ENCODE data around the gene RNF41.

RNF41 gene

DNA sequence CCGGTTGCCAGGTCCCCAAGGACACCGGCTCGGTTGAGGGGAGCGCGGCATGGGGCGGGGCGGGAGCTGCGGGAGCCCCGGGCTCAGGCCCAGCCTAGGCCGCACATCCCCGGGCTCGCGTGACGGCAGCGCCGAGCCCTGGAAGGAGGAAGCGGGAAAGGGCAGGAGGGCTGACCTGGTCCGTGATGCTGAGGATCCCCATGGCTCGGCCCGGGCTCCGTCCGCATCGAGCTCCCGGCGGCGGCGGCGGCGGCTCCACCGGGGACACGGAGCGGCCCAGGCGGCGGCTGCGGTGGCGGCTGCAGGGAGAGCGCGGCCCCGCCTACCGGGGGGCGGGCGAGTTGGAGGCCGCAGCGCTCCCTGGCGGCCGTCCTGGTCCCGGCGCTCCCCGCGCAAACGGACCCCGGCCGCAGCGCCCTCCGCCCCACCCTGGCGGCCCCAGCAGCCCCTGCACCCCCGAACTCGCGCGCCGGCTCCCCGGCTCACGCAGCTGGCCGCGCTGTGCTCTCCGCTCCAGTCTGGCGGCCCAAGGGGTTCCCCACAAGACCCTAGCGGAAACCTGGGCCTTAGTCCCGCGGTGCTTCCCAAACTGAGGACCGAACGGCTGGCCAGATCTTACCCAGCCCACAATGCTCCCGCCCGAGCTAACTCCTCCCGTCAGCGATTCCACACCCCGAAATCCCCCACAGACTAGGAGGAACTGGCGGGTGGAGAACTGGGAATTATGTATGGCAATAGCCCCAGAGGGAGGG, 36.5 kb upstream of the RNF41 start, which contains the start of gene ANKRD52:
Gene ANKRD52 (minus strand): TSS at position 317 of the 752 bp plus-strand sequence. CDS start 115 bp downstream, at position 202.
- H3K4me1 ChIP-seq (ENCODE audit: control insufficient read depth, insufficient read depth, low read length), result peaks cover 46% of the 10 kb centered on the region
- peak within 1 kb of the TSS; percentile 98 for H3K4me3 ChIP-seq (ENCODE audit: low read length)
- peak within 1 kb of the TSS; percentile 95 for H3K4me2 ChIP-seq (ENCODE audit: low read length)
- peak within 1 kb of the TSS; percentile 92 for H3K9ac ChIP-seq (ENCODE audit: low read depth, low read length)
- H3K36me3 ChIP-seq (ENCODE audit: insufficient read depth, low read length), result peaks cover 42% of the 10 kb centered on the region
- no peaks in the 10 kb centered on the region for H3K27me3 ChIP-seq (ENCODE audit: control insufficient read depth, insufficient read depth, low read length)
- H3K9me3 ChIP-seq (replicated peaks; ENCODE audit: low read length), result no peaks in the 10 kb centered on the region

DNA sequence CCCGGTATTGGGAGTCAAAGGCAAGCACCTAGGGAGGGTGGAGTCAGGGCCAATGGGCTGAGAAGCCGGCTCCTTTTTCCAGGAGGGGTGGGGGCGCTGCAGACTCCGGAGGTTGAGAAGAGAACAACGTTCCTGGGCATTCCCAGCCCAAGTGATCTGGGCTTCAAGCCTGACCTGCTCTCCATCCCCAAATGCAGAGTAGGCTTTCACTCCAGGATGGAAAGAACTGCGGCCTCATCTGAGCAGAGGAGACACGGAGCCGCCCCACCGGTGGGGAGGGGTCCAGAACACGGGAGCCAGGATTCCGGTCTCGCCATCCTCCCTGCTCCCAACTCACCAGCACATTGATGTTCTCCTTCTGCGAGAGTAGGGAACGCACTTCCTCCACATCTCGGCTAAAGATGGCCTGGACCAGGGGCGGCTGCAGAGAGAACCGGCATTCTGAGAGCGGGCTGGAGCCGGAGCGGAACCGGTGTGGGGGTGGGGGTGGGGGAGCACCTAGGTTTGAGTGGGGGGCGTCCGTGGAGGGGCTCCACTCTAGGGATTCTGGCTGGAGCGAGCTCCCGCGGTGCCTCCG, 35.9 kb upstream of the RNF41 start:
- Histone ChIP-seq H3K4me2 (ENCODE audit: low read length) (peak overlapping the region; percentile 95), H3K9ac (ENCODE audit: low read depth, low read length) (peak overlapping the region; percentile 92), H3K4me3 (ENCODE audit: low read length) (peak overlapping the region; percentile 98), H3K36me3 (ENCODE audit: insufficient read depth, low read length) (peaks cover 48% of the 10 kb centered on the region), H3K9me3 (replicated peaks; ENCODE audit: low read length) (no peaks in the 10 kb centered on the region), H3K4me1 (ENCODE audit: control insufficient read depth, insufficient read depth, low read length) (peaks cover 46% of the 10 kb centered on the region), H3K27me3 (ENCODE audit: control insufficient read depth, insufficient read depth, low read length) (no peaks in the 10 kb centered on the region)

DNA sequence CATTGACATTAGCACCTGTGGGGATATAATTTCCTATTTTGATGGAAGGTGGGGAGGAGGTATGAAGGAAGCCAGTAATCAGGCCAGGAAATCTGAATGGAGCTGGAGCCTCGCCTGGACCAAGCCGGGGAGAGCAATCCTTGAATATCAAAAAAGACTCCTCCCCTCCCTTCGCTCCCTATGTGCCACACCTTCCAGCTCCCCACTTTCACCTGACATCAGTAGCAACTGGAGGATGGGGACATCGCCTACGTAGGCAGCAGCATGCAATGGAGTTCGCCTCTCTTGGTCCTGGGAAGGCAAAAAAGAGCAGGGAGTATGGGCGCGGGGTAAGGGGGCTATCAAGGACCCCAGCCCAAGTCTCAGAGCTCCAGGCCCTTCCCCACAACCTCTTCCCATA, 35.3 kb upstream of the RNF41 start:
- Histone ChIP-seq H3K27me3 (ENCODE audit: control insufficient read depth, insufficient read depth, low read length) (no peaks in the 10 kb centered on the region), H3K4me1 (ENCODE audit: control insufficient read depth, insufficient read depth, low read length) (peaks cover 43% of the 10 kb centered on the region), H3K36me3 (ENCODE audit: insufficient read depth, low read length) (peaks cover 53% of the 10 kb centered on the region), H3K9me3 (replicated peaks; ENCODE audit: low read length) (no peaks in the 10 kb centered on the region), H3K9ac (ENCODE audit: low read depth, low read length) (peak overlapping the region; percentile 92), H3K4me3 (ENCODE audit: low read length) (peak overlapping the region; percentile 98), H3K4me2 (ENCODE audit: low read length) (peak overlapping the region; percentile 95)

DNA sequence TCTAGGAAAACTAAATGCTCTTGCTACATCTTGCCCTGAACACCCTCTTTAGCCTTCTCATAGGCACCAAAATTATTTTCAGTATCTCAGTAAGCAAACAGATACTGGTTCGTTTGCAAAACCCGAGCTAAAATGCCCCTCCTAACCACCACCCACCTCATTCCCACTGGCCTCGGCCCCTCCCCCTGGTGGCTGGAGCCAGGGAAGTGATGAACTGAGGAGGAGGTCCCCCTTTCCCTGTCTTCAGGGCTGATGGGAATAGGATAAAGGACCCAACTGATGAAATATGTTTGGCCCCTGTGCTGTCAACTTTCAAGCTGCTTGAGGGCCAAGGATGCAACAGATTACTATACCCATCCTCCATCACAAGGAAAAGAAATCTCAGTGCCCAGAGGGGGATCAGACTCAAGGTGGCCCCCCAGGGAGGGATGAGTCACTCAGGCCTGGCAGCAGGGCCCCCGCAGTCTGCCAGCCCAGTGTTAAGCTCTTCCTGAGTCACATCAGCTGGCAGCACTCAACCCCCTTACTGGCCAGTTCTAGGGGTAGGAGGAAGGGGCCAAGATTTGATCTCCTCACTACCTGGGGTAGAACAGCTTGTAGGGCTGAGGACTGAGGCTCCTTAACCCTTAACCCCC, 34.7 kb upstream of the RNF41 start:
- H3K27me3 ChIP-seq (ENCODE audit: control insufficient read depth, insufficient read depth, low read length), result no peaks in the 10 kb centered on the region
- H3K4me3 ChIP-seq (ENCODE audit: low read length), result peak overlapping the region; percentile 98
- H3K36me3 ChIP-seq (ENCODE audit: insufficient read depth, low read length), result peaks cover 60% of the 10 kb centered on the region
- H3K4me1 ChIP-seq (ENCODE audit: control insufficient read depth, insufficient read depth, low read length), result peaks cover 37% of the 10 kb centered on the region
- H3K9me3 ChIP-seq (replicated peaks; ENCODE audit: low read length), result no peaks in the 10 kb centered on the region
- peak overlapping the region; percentile 95 for H3K4me2 ChIP-seq (ENCODE audit: low read length)
- H3K9ac ChIP-seq (ENCODE audit: low read depth, low read length), result peak overlapping the region; percentile 92

DNA sequence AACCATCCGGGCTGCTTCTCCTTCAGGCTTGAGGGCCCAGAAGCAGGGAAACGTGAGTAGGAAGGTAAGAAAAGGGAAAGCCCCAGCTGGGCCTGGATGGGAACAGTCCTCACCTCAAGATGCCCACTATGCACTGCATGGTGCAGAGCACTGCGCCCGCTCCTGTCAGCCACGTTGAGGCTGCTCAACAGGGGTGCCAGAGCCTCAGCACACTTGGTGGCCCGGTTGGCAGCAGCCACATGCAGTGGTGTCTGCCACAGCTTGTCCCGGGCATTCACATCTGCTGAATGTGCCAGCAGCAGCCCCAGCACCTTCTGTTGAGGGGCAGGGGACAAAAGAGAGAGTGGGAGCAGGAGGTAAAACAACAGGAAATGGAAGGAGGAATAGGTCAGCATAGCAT, 33.9 kb upstream of the RNF41 start:
- Histone ChIP-seq H3K4me3 (ENCODE audit: low read length) (no peak overlapping the region), H3K36me3 (ENCODE audit: insufficient read depth, low read length) (peaks cover 60% of the 10 kb centered on the region), H3K9me3 (replicated peaks; ENCODE audit: low read length) (no peaks in the 10 kb centered on the region), H3K27me3 (ENCODE audit: control insufficient read depth, insufficient read depth, low read length) (no peaks in the 10 kb centered on the region), H3K9ac (ENCODE audit: low read depth, low read length) (peak overlapping the region; percentile 92), H3K4me1 (ENCODE audit: control insufficient read depth, insufficient read depth, low read length) (peaks cover 29% of the 10 kb centered on the region), H3K4me2 (ENCODE audit: low read length) (peak overlapping the region; percentile 95)

DNA sequence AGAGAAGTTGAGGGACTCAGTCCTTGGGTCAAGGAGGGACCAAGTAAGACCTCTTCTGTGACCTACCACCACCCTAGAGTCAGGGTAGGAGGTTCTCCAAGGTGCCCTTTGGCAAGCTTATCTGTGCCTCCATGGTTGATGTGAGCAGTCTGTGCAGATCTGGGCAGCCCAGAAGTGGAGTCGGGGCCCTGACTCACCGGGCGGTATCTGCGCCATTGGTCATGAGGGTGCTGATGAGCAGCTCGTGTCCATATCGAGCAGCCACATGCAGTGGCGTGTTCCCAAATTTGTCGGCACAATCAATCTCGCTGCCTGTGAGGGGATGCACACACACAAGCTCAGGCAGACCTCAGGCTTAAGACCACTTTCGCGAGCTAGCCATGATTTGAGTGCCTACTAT, 31.4 kb upstream of the RNF41 start:
- Histone ChIP-seq H3K9ac (ENCODE audit: low read depth, low read length) (no peak overlapping the region), H3K27me3 (ENCODE audit: control insufficient read depth, insufficient read depth, low read length) (no peaks in the 10 kb centered on the region), H3K4me3 (ENCODE audit: low read length) (no peak overlapping the region)

GRCh38 chr12:56252649-56253048, 30.9 kb upstream of the RNF41 start:
- no peak overlapping the region for H3K4me2 ChIP-seq (ENCODE audit: low read length)
- peaks cover 20% of the 10 kb centered on the region for H3K4me1 ChIP-seq (ENCODE audit: control insufficient read depth, insufficient read depth, low read length)
- H3K36me3 ChIP-seq (ENCODE audit: insufficient read depth, low read length), result peaks cover 86% of the 10 kb centered on the region
- H3K4me3 ChIP-seq (ENCODE audit: low read length), result no peak overlapping the region
- no peaks in the 10 kb centered on the region for H3K9me3 ChIP-seq (replicated peaks; ENCODE audit: low read length)
- no peaks in the 10 kb centered on the region for H3K27me3 ChIP-seq (ENCODE audit: control insufficient read depth, insufficient read depth, low read length)
- H3K9ac ChIP-seq (ENCODE audit: low read depth, low read length), result no peak overlapping the region

More for the DNA sequence above, 31.4 kb upstream of the RNF41 start:
- Histone ChIP-seq H3K9me3 (replicated peaks; ENCODE audit: low read length) (no peaks in the 10 kb centered on the region), H3K4me1 (ENCODE audit: control insufficient read depth, insufficient read depth, low read length) (peaks cover 20% of the 10 kb centered on the region), H3K36me3 (ENCODE audit: insufficient read depth, low read length) (peaks cover 82% of the 10 kb centered on the region), H3K4me2 (ENCODE audit: low read length) (no peak overlapping the region)

GRCh38 chr12:56248711-56249110, 27.0 kb upstream of the RNF41 start:
- Histone ChIP-seq H3K9me3 (replicated peaks; ENCODE audit: low read length) (no peaks in the 10 kb centered on the region), H3K27me3 (ENCODE audit: control insufficient read depth, insufficient read depth, low read length) (no peaks in the 10 kb centered on the region), H3K9ac (ENCODE audit: low read depth, low read length) (no peak overlapping the region), H3K4me2 (ENCODE audit: low read length) (no peak overlapping the region), H3K4me3 (ENCODE audit: low read length) (no peak overlapping the region), H3K36me3 (ENCODE audit: insufficient read depth, low read length) (peaks cover 79% of the 10 kb centered on the region), H3K4me1 (ENCODE audit: control insufficient read depth, insufficient read depth, low read length) (peaks cover 2% of the 10 kb centered on the region)

GRCh38 chr12:56247923-56248322, 26.2 kb upstream of the RNF41 start:
- H3K27me3 ChIP-seq (ENCODE audit: control insufficient read depth, insufficient read depth, low read length), result no peaks in the 10 kb centered on the region
- no peak overlapping the region for H3K4me2 ChIP-seq (ENCODE audit: low read length)
- H3K4me1 ChIP-seq (ENCODE audit: control insufficient read depth, insufficient read depth, low read length), result peaks cover 4% of the 10 kb centered on the region
- no peak overlapping the region for H3K4me3 ChIP-seq (ENCODE audit: low read length)
- H3K36me3 ChIP-seq (ENCODE audit: insufficient read depth, low read length), result peaks cover 79% of the 10 kb centered on the region
- no peak overlapping the region for H3K9ac ChIP-seq (ENCODE audit: low read depth, low read length)
- H3K9me3 ChIP-seq (replicated peaks; ENCODE audit: low read length), result no peaks in the 10 kb centered on the region

DNA sequence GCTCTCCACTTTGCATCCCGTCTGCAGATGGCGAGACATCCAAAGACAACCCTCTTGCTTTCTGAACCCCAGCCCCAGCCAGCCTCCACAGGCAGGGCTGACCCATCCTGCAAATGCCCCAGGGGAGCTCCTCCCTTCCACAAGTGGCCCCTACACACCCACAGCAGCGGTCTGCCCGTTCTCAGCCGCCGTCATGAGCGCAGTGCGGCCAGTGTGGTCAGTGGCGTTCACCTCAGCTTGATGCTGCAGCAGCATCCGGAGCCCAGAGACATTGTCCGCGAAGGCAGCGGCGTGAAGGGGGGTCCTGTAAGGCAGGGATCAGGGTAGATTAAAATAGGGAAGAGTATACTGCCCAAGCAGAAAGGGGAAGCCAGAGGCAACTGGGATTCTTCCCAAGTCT, 22.8 kb upstream of the RNF41 start:
- no peak overlapping the region for H3K4me2 ChIP-seq (ENCODE audit: low read length)
- H3K27me3 ChIP-seq (ENCODE audit: control insufficient read depth, insufficient read depth, low read length), result no peaks in the 10 kb centered on the region
- H3K9ac ChIP-seq (ENCODE audit: low read depth, low read length), result no peak overlapping the region
- H3K4me3 ChIP-seq (ENCODE audit: low read length), result no peak overlapping the region
- no peaks in the 10 kb centered on the region for H3K9me3 ChIP-seq (replicated peaks; ENCODE audit: low read length)
- peaks cover 4% of the 10 kb centered on the region for H3K4me1 ChIP-seq (ENCODE audit: control insufficient read depth, insufficient read depth, low read length)
- H3K36me3 ChIP-seq (ENCODE audit: insufficient read depth, low read length), result peaks cover 84% of the 10 kb centered on the region

DNA sequence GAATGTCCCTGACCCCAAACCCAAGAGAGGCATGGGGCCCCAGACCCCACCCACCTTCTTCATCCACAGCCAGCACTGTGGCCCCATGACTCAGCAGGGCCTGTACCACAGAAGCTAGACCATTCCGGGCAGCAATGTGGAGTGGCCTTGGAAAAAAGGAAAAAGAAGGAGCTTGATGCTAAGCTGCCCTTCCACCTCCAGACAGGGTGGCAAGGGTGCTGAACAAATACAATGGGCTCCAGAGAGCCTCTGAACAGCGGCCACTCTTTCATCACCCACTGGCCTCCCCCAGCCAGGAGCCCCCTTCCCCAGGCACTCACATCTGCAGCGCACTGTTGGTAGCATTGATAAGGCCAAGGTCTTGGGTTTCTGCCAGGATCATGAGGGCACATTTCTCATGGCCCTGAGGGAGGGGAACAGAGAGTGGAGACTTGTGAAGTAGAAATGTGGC, 22.0 kb upstream of the RNF41 start:
- no peak overlapping the region for H3K4me2 ChIP-seq (ENCODE audit: low read length)
- H3K27me3 ChIP-seq (ENCODE audit: control insufficient read depth, insufficient read depth, low read length), result no peaks in the 10 kb centered on the region
- no peaks in the 10 kb centered on the region for H3K9me3 ChIP-seq (replicated peaks; ENCODE audit: low read length)
- peaks cover 80% of the 10 kb centered on the region for H3K36me3 ChIP-seq (ENCODE audit: insufficient read depth, low read length)
- peaks cover 4% of the 10 kb centered on the region for H3K4me1 ChIP-seq (ENCODE audit: control insufficient read depth, insufficient read depth, low read length)
- H3K4me3 ChIP-seq (ENCODE audit: low read length), result no peak overlapping the region
- H3K9ac ChIP-seq (ENCODE audit: low read depth, low read length), result no peak overlapping the region

Data from skeletal muscle satellite cell (primary cell).